ENCODE data around the gene QSOX2.

GRCh38 chr9:136185596-136186366 is 59.8 kb downstream of the QSOX2 start:
- TF ChIP-seq GATA3 (IDR thresholded peaks at IDR 0.05; ENCODE audit: low read depth, low read length) = no peak
- TF ChIP-seq GATA2 (IDR thresholded peaks at IDR 0.05; ENCODE audit: low read depth, low read length) = no peak
